Cardiac fibroblast (primary cell): ENCODE results near the gene TRPV4.

ENCODE experiments used
- DNase-seq, 2 donors: peaks; one replicate each; pipeline versions ENCODE4 v3.0.0 to v3.0.0-alpha.2; 2010; ENCODE audit warnings: low read depth in 2 of 2
- H3K4me3 ChIP-seq, 2 donors: replicated peaks in 1 of 2; 1 replicate in 1 of 2; 2 replicates in 1 of 2; pipeline ENCODE4 v1.5.1; 2011; ENCODE audit warnings: low read depth in 2 of 2, low read length in 2 of 2, mild to moderate bottlenecking in 2 of 2, moderate library complexity in 1 of 2
- TF ChIP-seq, protein P1 (sequence below): IDR thresholded peaks from one replicate; pipeline ENCODE4 v1.5.1; 2011; ENCODE audit warnings: low read depth, mild to moderate bottlenecking, low read length, inconsistent platforms

TRPV4 gene

DNA sequence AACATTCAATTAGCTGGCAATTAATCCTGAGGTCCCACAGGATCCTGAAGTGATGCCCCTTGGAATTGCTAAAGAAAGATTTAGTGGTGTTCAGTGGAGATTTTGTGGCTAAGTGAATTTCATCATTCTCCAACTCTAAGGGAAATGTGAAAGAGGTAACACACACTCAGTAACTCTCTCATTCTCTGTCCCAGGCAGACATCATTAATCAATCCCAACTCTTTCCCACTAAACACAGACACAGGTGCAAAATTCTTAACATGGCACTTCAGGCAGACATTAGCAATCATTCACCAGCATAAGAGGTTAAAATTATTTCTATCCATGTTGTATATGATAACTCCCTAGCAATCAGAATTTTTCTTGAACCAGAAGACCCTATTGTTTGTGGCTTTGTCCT is 40.2 kb downstream of the TRPV4 start:
- DNase-seq = no peak
- TF ChIP-seq, protein P1, sequence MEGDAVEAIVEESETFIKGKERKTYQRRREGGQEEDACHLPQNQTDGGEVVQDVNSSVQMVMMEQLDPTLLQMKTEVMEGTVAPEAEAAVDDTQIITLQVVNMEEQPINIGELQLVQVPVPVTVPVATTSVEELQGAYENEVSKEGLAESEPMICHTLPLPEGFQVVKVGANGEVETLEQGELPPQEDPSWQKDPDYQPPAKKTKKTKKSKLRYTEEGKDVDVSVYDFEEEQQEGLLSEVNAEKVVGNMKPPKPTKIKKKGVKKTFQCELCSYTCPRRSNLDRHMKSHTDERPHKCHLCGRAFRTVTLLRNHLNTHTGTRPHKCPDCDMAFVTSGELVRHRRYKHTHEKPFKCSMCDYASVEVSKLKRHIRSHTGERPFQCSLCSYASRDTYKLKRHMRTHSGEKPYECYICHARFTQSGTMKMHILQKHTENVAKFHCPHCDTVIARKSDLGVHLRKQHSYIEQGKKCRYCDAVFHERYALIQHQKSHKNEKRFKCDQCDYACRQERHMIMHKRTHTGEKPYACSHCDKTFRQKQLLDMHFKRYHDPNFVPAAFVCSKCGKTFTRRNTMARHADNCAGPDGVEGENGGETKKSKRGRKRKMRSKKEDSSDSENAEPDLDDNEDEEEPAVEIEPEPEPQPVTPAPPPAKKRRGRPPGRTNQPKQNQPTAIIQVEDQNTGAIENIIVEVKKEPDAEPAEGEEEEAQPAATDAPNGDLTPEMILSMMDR = no peak
- no peak overlapping the region for H3K4me3 ChIP-seq

DNA sequence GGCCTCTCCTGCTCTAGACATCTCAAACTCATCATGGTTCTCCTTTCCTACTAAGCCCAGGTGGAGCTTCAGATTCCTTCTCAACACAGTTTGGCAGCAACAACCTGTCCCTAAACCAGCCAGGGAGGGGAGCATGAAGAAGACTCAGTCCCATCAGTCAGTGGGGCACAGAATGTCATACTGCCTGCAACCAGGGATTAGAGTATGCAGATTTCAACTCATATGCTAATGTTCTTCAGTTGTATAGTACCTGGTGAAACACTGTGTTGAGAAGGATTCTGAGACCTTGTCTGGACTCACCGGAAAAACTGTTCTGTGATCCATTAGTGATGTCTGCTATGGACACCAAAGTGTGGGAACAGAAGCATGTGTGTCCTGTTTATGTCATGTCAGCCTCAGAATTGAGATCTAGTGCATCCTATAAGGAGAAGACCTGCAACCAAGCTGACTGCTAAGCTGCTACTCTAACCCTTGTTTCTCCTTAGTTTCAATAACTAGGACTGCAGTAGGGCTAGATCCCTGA is 43.6 kb downstream of the TRPV4 start:
- DNase-seq = no peak
- TF ChIP-seq, protein P1 = no peak
- no peak overlapping the region for H3K4me3 ChIP-seq

DNA sequence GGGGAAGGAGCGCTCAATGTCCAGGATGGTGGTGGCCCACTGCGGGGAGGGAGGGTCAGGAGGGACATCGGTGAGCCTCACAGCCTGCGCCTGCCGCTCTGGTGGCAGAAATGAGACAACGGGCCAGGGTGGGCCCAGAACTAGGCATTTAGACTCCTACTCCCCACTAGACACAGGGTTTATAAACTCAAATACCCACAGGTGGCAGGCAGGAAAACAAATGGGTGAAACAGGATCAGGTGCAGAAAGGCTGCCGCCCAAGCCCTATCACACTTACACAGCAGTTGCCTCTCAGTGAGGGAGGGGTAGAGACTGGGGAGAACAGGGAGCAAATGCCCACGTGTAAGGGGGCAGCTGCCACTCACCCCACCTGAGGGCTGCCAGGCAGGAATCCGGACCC is 46.4 kb downstream of the TRPV4 start:
- TF ChIP-seq, protein P1 = no peak
- H3K4me3 ChIP-seq = no peak overlapping the region
- no peak for DNase-seq

DNA sequence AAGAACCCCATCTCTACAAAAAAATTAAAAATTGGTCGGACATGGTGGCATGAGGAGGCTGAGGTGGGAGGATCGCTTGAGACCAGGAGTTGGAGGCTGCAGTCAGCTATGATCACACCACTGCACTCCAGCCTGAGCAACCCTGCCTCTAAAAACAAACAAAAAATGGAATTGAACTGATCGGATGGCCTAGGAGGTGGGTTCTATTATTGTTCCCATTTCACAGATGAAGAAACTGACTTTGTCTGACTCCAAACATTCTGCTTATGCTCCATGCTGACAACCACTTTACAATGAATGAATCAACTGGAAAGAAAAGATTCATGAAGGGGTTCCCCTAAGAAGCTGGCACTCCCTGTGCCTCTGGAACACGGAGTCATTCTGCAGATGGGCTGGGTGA is 47.3 kb downstream of the TRPV4 start:
- TF ChIP-seq, protein P1 = no peak
- no peak for DNase-seq
- H3K4me3 ChIP-seq = no peak overlapping the region

DNA sequence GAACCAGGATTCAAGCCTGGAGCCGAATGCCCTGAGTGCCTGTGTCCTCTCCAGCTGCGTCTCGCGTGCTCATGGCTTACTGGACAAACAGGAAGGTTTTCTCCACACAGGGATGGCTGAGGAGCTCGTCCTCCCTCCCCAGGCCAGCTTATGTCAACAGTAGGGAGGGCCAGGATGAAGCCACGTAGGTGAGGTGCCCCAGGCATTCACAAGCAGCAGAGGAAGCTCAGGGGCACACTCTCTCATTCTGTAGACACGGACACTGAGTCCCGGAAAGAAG is 49.3 kb downstream of the TRPV4 start:
- H3K4me3 ChIP-seq = no peak overlapping the region
- TF ChIP-seq, protein P1 = no peak
- DNase-seq = no peak

DNA sequence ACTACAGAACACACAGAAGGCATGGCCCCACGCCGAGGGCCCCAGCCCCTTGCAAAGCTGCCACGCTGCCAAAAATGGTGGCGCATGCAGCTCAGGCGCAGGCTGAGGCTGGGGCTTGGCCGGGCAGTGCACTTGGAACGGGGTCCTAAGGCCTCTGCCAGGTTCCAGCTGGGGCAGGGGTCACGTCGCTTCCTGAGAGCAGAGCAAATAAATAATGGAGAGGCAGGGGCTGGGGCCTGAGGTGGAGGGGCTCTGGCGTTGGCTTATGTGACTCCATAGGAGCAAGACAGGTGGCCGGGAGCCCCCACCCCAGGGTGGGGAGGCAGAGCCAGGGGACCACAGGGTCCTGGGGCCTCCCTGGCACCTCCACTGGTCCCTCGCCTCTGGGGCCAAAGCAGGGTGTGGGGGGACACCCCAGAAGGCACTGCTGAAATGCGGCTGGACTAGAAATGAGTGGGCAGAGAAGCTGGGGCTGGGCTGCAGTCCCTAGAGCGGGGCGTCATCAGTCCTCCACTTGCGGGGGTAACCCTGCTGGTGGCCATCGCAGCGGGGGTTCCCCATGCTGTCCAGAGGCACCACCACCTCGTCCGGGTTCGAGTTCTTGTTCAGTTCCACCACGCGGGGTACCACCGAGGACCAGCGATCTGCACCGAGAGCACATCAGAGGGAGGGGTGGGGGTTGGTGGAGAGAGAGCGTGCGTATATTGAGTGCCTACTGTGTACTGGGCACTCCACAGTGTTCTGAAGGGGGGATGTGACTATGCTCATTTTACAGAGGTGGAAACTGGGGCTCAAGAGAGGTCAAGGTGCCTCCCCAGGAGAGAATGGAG is 49.8 kb downstream of the TRPV4 start:
- no peak overlapping the region for H3K4me3 ChIP-seq
- TF ChIP-seq, protein P1 = no peak
- DNase-seq = no peak

DNA sequence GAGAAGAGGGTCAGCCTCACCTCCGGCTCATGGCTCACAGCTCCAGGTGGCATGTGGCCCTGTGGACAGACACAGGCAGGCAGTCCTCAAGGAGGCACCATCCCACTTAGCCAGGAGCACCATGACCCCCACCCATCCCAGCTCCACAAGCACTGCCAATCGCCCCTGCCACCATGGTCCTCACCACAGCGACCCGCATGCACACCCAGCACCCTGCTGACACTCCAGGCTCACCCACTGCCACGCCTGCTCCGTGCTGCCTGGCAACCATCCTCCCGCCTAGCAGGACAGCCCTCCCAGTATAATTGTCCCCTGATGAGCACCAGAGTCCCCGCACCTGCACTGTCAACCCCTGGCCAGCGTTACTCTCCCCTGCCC is 50.9 kb downstream of the TRPV4 start:
- no peak overlapping the region for H3K4me3 ChIP-seq
- DNase-seq = no peak
- TF ChIP-seq, protein P1 = no peak
